ENCODE measurements around the gene EFHC1. TPM values are rescaled to one million over a fixed set of nuclear protein-coding genes. Genes with fewer than 3 reads are reported as not detected.
"Not testable (repeated sequence)": the region's sequence is repeated elsewhere in the genome, so short reads cannot be mapped to it uniquely, and the experiment has no call there.

Gene EFHC1
- total RNA-seq, 1 experiment from 2014 or later, result 15.5 TPM

- TF ChIP-seq ZNF281 (CRISPR knock-in tag; IDR thresholded peaks at IDR 0.05) (no peak), NR3C1 (CRISPR knock-in tag; conservative IDR thresholded peaks at IDR 0.05; ENCODE audit: low read depth) (no peak), NR1H2 (CRISPR knock-in tag; IDR thresholded peaks at IDR 0.05) (no peak), ZBTB21 (CRISPR knock-in tag; IDR thresholded peaks at IDR 0.05; ENCODE audit: borderline replicate concordance) (no peak)
These were observed 18.8 kb downstream of the EFHC1 start (continued) for GRCh38 chr6:52438926-52439325.

GRCh38 chr6:52454556-52454955, 34.4 kb downstream of the EFHC1 start:
- no peak for ATAC-seq
- ChIA-PET CTCF (no interaction called here), POLR2A (no interaction called here)
- Mint-ChIP-seq H3K36me3 (peaks cover 19% of the 10 kb centered on the region), H3K9me3 (peaks cover 23% of the 10 kb centered on the region), H3K27me3 (ENCODE audit: low read depth) (no peaks in the 10 kb centered on the region; the same call in 1 of the 2 replicates), H3K4me3 (no peak overlapping the region), H3K27ac (no peak overlapping the region), H3K4me1 (peaks cover 8% of the 10 kb centered on the region)
- no peak for DNase-seq (ENCODE audit: low spot score)
- no peak for TF ChIP-seq IRF1 (CRISPR knock-in tag; IDR thresholded peaks at IDR 0.05)
- TF ChIP-seq NR3C1 (CRISPR knock-in tag; conservative IDR thresholded peaks at IDR 0.05; ENCODE audit: low read depth), result no peak
- no peak for TF ChIP-seq NFYB (CRISPR knock-in tag; conservative IDR thresholded peaks at IDR 0.05; ENCODE audit: low read depth)
- TF ChIP-seq FOXJ3 (CRISPR knock-in tag; IDR thresholded peaks at IDR 0.05; ENCODE audit: borderline replicate concordance), result no peak
- TF ChIP-seq ELF4 (CRISPR knock-in tag; IDR thresholded peaks at IDR 0.05; ENCODE audit: low read depth), result no peak
- no peak for TF ChIP-seq NFATC4 (CRISPR knock-in tag; IDR thresholded peaks at IDR 0.05)
- TF ChIP-seq JAZF1 (CRISPR knock-in tag; IDR thresholded peaks at IDR 0.05), result no peak

GRCh38 chr6:52457096-52457495, 37.0 kb downstream of the EFHC1 start:
- H3K4me3 Mint-ChIP-seq, result no peak overlapping the region
- no peaks in the 10 kb centered on the region for H3K27me3 Mint-ChIP-seq (ENCODE audit: low read depth)

GRCh38 chr6:52461194-52461593, 41.1 kb downstream of the EFHC1 start:
- H3K27ac Mint-ChIP-seq; ATAC-seq; H3K36me3 Mint-ChIP-seq; POLR2A ChIA-PET; DNase-seq (ENCODE audit: low spot score); H3K4me1 Mint-ChIP-seq; H3K27me3 Mint-ChIP-seq (ENCODE audit: low read depth); H3K4me3 Mint-ChIP-seq: not testable (repeated sequence)
- peaks cover 17% of the 10 kb centered on the region for H3K9me3 Mint-ChIP-seq
- CTCF ChIA-PET, result interaction anchor here (0.6 kb wide), 1 partner anchor 42 kb away, joined by 3 read pairs; no protein-coding TSS in a partner anchor

More at GRCh38 chr6:52457096-52457495, 37.0 kb downstream of the EFHC1 start:
- Mint-ChIP-seq H3K4me1 (peaks cover 8% of the 10 kb centered on the region), H3K27ac (no peak overlapping the region), H3K9me3 (peaks cover 10% of the 10 kb centered on the region), H3K36me3 (no peaks in the 10 kb centered on the region)
- POLR2A ChIA-PET, result no interaction called here
- TF ChIP-seq OVOL2 (CRISPR knock-in tag; IDR thresholded peaks at IDR 0.05; ENCODE audit: borderline replicate concordance), result no peak
- TF ChIP-seq STAT6 (CRISPR knock-in tag; conservative IDR thresholded peaks at IDR 0.05; ENCODE audit: low read depth), result no peak
- no peak for TF ChIP-seq FOXP1 (CRISPR knock-in tag; IDR thresholded peaks at IDR 0.05; ENCODE audit: borderline replicate concordance)
- no peak for TF ChIP-seq ZNF425 (CRISPR knock-in tag; conservative IDR thresholded peaks at IDR 0.05)
- TF ChIP-seq PREB (CRISPR knock-in tag; IDR thresholded peaks at IDR 0.05; ENCODE audit: borderline replicate concordance), result no peak
- ATAC-seq (no peak), DNase-seq (ENCODE audit: low spot score) (no peak)
- CTCF ChIA-PET, result no interaction called here

All from WTC11 (cell line).